ENCODE results near the gene PON3. TPM values are rescaled to one million over a fixed set of nuclear protein-coding genes. Genes with fewer than 3 reads are reported as not detected.

Gene PON3
- total and polyA plus RNA-seq, 2 of the 13 experiments (the other 11 are each of a cell fraction or from before 2014, with no cell fraction given): 23.6 to 37.8 TPM

GRCh38 chr7:95434557-95435421 lies 38.6 kb upstream of the PON3 start, which contains the start of gene PON2 (continued):
- TF ChIP-seq ZNF251 (CRISPR knock-in tag; IDR thresholded peaks at IDR 0.05) (no peak), ZNF350 (CRISPR knock-in tag; IDR thresholded peaks at IDR 0.05; ENCODE audit: borderline replicate concordance, low read depth) (no peak), ZNF800 (CRISPR knock-in tag; IDR thresholded peaks at IDR 0.05) (no peak; the same call in 1 of the 2 replicates), NFE2L2 (IDR thresholded peaks at IDR 0.05; ENCODE audit: low read length) (no peak), ZBTB20 (CRISPR knock-in tag; IDR thresholded peaks at IDR 0.05; ENCODE audit: borderline replicate concordance, low read depth) (peak; percentile 81; the same call in 1 of the 2 replicates), ZFP1 (CRISPR knock-in tag; IDR thresholded peaks at IDR 0.05) (no peak), ZFP36 (IDR thresholded peaks at IDR 0.05; ENCODE audit: borderline replicate concordance, low read depth, low read length, partially characterized antibody) (no peak), ZNF598 (CRISPR knock-in tag; IDR thresholded peaks at IDR 0.05; ENCODE audit: borderline replicate concordance) (peak; percentile 35; the same call in 1 of the 2 replicates), IRX3 (CRISPR knock-in tag; IDR thresholded peaks at IDR 0.05; ENCODE audit: borderline replicate concordance, low read depth) (peak; percentile 54; the same call in 1 of the 2 replicates), NCOA5 (CRISPR knock-in tag; IDR thresholded peaks at IDR 0.05) (no peak), ZKSCAN5 (CRISPR knock-in tag; IDR thresholded peaks at IDR 0.05) (no peak), ZNF674 (CRISPR knock-in tag; IDR thresholded peaks at IDR 0.05; ENCODE audit: low read depth) (no peak), GABPB1 (CRISPR knock-in tag; IDR thresholded peaks at IDR 0.05) (peak; percentile 76), SOX6 (IDR thresholded peaks at IDR 0.05) (no peak), SOX6 (CRISPR knock-in tag; IDR thresholded peaks at IDR 0.05) (no peak; the same call in 1 of the 2 replicates), ZNF264 (CRISPR knock-in tag; IDR thresholded peaks at IDR 0.05) (no peak; the same call in none of the 2 replicates)
- TF ChIP-seq, protein P1, sequence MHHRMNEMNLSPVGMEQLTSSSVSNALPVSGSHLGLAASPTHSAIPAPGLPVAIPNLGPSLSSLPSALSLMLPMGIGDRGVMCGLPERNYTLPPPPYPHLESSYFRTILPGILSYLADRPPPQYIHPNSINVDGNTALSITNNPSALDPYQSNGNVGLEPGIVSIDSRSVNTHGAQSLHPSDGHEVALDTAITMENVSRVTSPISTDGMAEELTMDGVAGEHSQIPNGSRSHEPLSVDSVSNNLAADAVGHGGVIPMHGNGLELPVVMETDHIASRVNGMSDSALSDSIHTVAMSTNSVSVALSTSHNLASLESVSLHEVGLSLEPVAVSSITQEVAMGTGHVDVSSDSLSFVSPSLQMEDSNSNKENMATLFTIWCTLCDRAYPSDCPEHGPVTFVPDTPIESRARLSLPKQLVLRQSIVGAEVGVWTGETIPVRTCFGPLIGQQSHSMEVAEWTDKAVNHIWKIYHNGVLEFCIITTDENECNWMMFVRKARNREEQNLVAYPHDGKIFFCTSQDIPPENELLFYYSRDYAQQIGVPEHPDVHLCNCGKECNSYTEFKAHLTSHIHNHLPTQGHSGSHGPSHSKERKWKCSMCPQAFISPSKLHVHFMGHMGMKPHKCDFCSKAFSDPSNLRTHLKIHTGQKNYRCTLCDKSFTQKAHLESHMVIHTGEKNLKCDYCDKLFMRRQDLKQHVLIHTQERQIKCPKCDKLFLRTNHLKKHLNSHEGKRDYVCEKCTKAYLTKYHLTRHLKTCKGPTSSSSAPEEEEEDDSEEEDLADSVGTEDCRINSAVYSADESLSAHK (CRISPR knock-in tag; IDR thresholded peaks at IDR 0.05; ENCODE audit: borderline replicate concordance): no peak
- TF ChIP-seq, protein P2, sequence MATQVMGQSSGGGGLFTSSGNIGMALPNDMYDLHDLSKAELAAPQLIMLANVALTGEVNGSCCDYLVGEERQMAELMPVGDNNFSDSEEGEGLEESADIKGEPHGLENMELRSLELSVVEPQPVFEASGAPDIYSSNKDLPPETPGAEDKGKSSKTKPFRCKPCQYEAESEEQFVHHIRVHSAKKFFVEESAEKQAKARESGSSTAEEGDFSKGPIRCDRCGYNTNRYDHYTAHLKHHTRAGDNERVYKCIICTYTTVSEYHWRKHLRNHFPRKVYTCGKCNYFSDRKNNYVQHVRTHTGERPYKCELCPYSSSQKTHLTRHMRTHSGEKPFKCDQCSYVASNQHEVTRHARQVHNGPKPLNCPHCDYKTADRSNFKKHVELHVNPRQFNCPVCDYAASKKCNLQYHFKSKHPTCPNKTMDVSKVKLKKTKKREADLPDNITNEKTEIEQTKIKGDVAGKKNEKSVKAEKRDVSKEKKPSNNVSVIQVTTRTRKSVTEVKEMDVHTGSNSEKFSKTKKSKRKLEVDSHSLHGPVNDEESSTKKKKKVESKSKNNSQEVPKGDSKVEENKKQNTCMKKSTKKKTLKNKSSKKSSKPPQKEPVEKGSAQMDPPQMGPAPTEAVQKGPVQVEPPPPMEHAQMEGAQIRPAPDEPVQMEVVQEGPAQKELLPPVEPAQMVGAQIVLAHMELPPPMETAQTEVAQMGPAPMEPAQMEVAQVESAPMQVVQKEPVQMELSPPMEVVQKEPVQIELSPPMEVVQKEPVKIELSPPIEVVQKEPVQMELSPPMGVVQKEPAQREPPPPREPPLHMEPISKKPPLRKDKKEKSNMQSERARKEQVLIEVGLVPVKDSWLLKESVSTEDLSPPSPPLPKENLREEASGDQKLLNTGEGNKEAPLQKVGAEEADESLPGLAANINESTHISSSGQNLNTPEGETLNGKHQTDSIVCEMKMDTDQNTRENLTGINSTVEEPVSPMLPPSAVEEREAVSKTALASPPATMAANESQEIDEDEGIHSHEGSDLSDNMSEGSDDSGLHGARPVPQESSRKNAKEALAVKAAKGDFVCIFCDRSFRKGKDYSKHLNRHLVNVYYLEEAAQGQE (IDR thresholded peaks at IDR 0.05; ENCODE audit: borderline replicate concordance in 1 of 2, low read depth in 1 of 2, low read length in 2 of 2): 0 out of 4 replicates have a peak, but pooled peaks of 1 of the 2 experiments have one; percentile 13
- TF ChIP-seq, protein P3, sequence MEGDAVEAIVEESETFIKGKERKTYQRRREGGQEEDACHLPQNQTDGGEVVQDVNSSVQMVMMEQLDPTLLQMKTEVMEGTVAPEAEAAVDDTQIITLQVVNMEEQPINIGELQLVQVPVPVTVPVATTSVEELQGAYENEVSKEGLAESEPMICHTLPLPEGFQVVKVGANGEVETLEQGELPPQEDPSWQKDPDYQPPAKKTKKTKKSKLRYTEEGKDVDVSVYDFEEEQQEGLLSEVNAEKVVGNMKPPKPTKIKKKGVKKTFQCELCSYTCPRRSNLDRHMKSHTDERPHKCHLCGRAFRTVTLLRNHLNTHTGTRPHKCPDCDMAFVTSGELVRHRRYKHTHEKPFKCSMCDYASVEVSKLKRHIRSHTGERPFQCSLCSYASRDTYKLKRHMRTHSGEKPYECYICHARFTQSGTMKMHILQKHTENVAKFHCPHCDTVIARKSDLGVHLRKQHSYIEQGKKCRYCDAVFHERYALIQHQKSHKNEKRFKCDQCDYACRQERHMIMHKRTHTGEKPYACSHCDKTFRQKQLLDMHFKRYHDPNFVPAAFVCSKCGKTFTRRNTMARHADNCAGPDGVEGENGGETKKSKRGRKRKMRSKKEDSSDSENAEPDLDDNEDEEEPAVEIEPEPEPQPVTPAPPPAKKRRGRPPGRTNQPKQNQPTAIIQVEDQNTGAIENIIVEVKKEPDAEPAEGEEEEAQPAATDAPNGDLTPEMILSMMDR (CRISPR knock-in tag; IDR thresholded peaks at IDR 0.05): peak; percentile 23; the same call in 1 of the 2 replicates

Measured in HepG2 (cell line).